Measurements from ENCODE around the gene ATL3.
"Not testable (repeated sequence)": the region's sequence is repeated elsewhere in the genome, so short reads cannot be mapped to it uniquely, and the experiment has no call there.

- TF ChIP-seq FOXK2 (IDR thresholded peaks at IDR 0.05); MED1 (CRISPR knock-in tag; IDR thresholded peaks at IDR 0.05); BRF2 (CRISPR knock-in tag; IDR thresholded peaks at IDR 0.05); ZNF256 (CRISPR knock-in tag; conservative IDR thresholded peaks at IDR 0.05); CTCF (CRISPR knock-in tag; IDR thresholded peaks at IDR 0.05); MAX (IDR thresholded peaks at IDR 0.05); SP140L (CRISPR knock-in tag; IDR thresholded peaks at IDR 0.05; ENCODE audit: borderline replicate concordance): not testable (repeated sequence)
Measured at GRCh38 chr11:63581224-63581623, 90.0 kb downstream of the ATL3 start.

Data from HepG2 (cell line).